ENCODE measurements around the gene DLEC1.

The DLEC1 gene

GRCh38 chr3:38143511-38143910, 104.5 kb downstream of the DLEC1 start:
- peaks cover 12% of the 10 kb centered on the region for H3K4me1 Mint-ChIP-seq
- H3K27me3 Mint-ChIP-seq (ENCODE audit: low read depth, poor library complexity) = peaks cover 31% of the 10 kb centered on the region
- no peak overlapping the region for H3K27ac Mint-ChIP-seq
- TF ChIP-seq, protein P1, sequence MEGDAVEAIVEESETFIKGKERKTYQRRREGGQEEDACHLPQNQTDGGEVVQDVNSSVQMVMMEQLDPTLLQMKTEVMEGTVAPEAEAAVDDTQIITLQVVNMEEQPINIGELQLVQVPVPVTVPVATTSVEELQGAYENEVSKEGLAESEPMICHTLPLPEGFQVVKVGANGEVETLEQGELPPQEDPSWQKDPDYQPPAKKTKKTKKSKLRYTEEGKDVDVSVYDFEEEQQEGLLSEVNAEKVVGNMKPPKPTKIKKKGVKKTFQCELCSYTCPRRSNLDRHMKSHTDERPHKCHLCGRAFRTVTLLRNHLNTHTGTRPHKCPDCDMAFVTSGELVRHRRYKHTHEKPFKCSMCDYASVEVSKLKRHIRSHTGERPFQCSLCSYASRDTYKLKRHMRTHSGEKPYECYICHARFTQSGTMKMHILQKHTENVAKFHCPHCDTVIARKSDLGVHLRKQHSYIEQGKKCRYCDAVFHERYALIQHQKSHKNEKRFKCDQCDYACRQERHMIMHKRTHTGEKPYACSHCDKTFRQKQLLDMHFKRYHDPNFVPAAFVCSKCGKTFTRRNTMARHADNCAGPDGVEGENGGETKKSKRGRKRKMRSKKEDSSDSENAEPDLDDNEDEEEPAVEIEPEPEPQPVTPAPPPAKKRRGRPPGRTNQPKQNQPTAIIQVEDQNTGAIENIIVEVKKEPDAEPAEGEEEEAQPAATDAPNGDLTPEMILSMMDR (IDR thresholded peaks at IDR 0.05) = no peak
- H3K36me3 Mint-ChIP-seq (ENCODE audit: low read depth) = peaks cover 14% of the 10 kb centered on the region
- DNase-seq = no peak
- no peak overlapping the region for H3K4me3 Mint-ChIP-seq
- peaks cover 29% of the 10 kb centered on the region for H3K9me3 Mint-ChIP-seq

DNA sequence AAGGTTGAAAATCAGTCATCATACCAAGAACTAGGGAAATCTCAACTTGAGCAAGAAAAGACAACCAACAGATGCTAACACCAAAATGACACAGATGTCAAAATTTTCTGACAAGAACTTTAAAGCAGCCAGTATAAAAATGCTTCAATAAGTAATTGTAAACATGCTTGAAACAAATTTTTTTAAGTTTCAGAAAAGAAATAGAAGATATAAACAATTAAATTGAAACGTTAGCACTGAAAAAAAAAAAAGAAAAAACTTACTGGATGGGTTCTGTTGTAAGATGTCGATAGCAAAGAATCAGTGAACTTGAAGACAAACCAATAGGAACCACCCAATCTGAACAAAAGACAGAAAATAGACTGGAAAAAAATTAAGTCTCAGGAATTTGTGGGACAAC, 107.5 kb downstream of the DLEC1 start:
- no peaks in the 10 kb centered on the region for H3K4me1 Mint-ChIP-seq
- H3K9me3 Mint-ChIP-seq = peaks cover 29% of the 10 kb centered on the region
- DNase-seq = no peak
- H3K36me3 Mint-ChIP-seq (ENCODE audit: low read depth) = peaks cover 5% of the 10 kb centered on the region
- peaks cover 24% of the 10 kb centered on the region for H3K27me3 Mint-ChIP-seq (ENCODE audit: low read depth, poor library complexity)
- no peak overlapping the region for H3K27ac Mint-ChIP-seq
- H3K4me3 Mint-ChIP-seq = no peak overlapping the region
- TF ChIP-seq, protein P1 (IDR thresholded peaks at IDR 0.05) = no peak

DNA sequence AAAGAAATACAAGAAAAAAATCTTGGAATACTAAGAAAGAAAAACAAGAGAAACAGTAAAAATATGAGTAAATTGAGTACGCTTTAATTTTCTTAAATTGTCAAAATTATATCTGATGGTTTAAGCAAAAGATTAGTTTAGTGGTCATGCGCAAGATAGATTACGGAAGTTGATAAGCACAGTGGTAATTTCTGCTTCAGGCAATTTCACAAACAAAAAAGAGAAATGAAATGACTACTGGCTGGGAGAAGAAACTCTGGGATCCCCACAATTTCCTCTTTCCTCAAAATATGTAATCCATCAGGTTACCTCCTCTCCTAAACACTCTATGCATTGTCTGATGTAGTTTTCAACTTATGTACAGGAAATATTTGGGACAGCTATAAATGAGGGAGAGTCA, 108.4 kb downstream of the DLEC1 start:
- Mint-ChIP-seq H3K27me3 (ENCODE audit: low read depth, poor library complexity) (peaks cover 24% of the 10 kb centered on the region), H3K4me1 (no peaks in the 10 kb centered on the region), H3K4me3 (no peak overlapping the region), H3K36me3 (ENCODE audit: low read depth) (no peaks in the 10 kb centered on the region), H3K9me3 (peaks cover 29% of the 10 kb centered on the region), H3K27ac (no peak overlapping the region)
- TF ChIP-seq, protein P1 (IDR thresholded peaks at IDR 0.05) = no peak
- DNase-seq = no peak

- H3K9me3 Mint-ChIP-seq = peaks cover 29% of the 10 kb centered on the region
- TF ChIP-seq, protein P1 (IDR thresholded peaks at IDR 0.05) = no peak
- H3K4me3 Mint-ChIP-seq = no peak overlapping the region
- H3K27ac Mint-ChIP-seq = no peak overlapping the region
- no peak for DNase-seq
- H3K4me1 Mint-ChIP-seq = no peaks in the 10 kb centered on the region
- no peaks in the 10 kb centered on the region for H3K36me3 Mint-ChIP-seq (ENCODE audit: low read depth)
- peaks cover 26% of the 10 kb centered on the region for H3K27me3 Mint-ChIP-seq (ENCODE audit: low read depth, poor library complexity)
Observed at GRCh38 chr3:38148311-38148882, 109.4 kb downstream of the DLEC1 start.

DNA sequence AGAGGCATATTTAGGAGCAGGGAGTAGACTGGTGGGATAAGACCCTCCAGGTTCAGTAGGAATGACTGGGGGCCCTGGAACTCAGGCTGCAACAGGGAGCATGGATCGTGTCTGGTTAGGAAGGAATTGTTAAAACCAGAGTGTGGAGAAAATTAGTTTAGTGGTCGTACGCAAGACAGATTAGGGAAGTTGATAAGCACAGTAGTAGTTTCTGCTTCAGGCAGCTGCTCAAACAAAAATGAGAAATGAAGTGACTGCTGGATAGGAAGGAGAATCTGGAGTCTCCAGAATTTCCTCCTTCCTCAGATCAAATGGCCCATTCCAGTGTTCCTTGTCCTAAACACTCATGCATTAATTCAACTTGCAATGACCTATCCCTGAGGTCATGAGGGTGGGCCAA, 110.7 kb downstream of the DLEC1 start:
- H3K36me3 Mint-ChIP-seq (ENCODE audit: low read depth) = no peaks in the 10 kb centered on the region
- peaks cover 29% of the 10 kb centered on the region for H3K9me3 Mint-ChIP-seq
- TF ChIP-seq, protein P1 (IDR thresholded peaks at IDR 0.05) = no peak
- no peak overlapping the region for H3K27ac Mint-ChIP-seq
- no peak overlapping the region for H3K4me3 Mint-ChIP-seq
- peaks cover 27% of the 10 kb centered on the region for H3K27me3 Mint-ChIP-seq (ENCODE audit: low read depth, poor library complexity)
- no peak for DNase-seq
- H3K4me1 Mint-ChIP-seq = no peaks in the 10 kb centered on the region

GRCh38 chr3:38150780-38151528, 111.9 kb downstream of the DLEC1 start:
- H3K27me3 Mint-ChIP-seq (ENCODE audit: low read depth, poor library complexity) = peaks cover 18% of the 10 kb centered on the region
- no peaks in the 10 kb centered on the region for H3K4me1 Mint-ChIP-seq
- peaks cover 21% of the 10 kb centered on the region for H3K9me3 Mint-ChIP-seq
- H3K36me3 Mint-ChIP-seq (ENCODE audit: low read depth) = no peaks in the 10 kb centered on the region
- TF ChIP-seq, protein P1 (IDR thresholded peaks at IDR 0.05) = no peak
- H3K4me3 Mint-ChIP-seq = no peak overlapping the region
- no peak for DNase-seq
- no peak overlapping the region for H3K27ac Mint-ChIP-seq

Data from nephron progenitor cell (in vitro differentiated cells).